IMR-90 (cell line): ENCODE results near the gene HRH1. TPM values are rescaled to one million over a fixed set of nuclear protein-coding genes. Genes with fewer than 3 reads are reported as not detected.
A peak's percentile ranks its signal among the peaks of the same experiment; 100 is the strongest.

Source experiments
- ATAC-seq: fragments of 200-7000 bp; cut with Tn5 transposase; 2 replicates; pipeline ENCODE4 v1.9.1; 2020; ENCODE audit warnings: low read depth, mild to moderate bottlenecking, moderate library complexity
- BruUV-seq: library from RNA; stranded (reverse); fragments of 400-500 nt; replicated peaks from 2 replicates; lab custom pipeline; 2021; lab: Mats Ljungman, UMichigan
- CTCF ChIA-PET: fragments of 300-600 bp; formaldehyde crosslinking; extraction: SDS; loops from one replicate; lab custom pipeline; 2021; ENCODE audit warnings: antibody characterized with exemption; lab: Yijun Ruan, JAX
- POLR2A ChIA-PET: fragments of 300-600 bp; sonication (Branson Sonifier 250); formaldehyde crosslinking; loops from one replicate; lab custom pipeline; 2022; ENCODE audit warnings: antibody characterized with exemption; ENCODE audit not compliant: unreplicated experiment; lab: Charles Lee
- DNase-seq: peaks from one replicate; pipeline ENCODE4 v3.0.0; 2013
- H2AFZ ChIP-seq: replicated peaks from 2 replicates; pipeline ENCODE3; 2013; ENCODE audit warnings: low read length, mild to moderate bottlenecking; ENCODE audit not compliant: poor library complexity
- H2AK5ac ChIP-seq: 2 replicates; pipeline ENCODE4 v1.6.1; 2013; ENCODE audit warnings: low read depth, low read length, inconsistent platforms
- H2AK9ac ChIP-seq: replicated peaks from 2 replicates; pipeline ENCODE3; 2013; ENCODE audit warnings: mild to moderate bottlenecking, low read depth, low read length, moderate library complexity; ENCODE audit not compliant: poor library complexity
- H2BK120ac ChIP-seq: 2 replicates; pipeline ENCODE4 v1.6.1; 2013; ENCODE audit warnings: low read depth, low read length, inconsistent platforms
- H2BK15ac ChIP-seq: 3 replicates; pipeline ENCODE4 v1.6.1; 2013; ENCODE audit warnings: low read depth, low read length, inconsistent platforms
- H2BK20ac ChIP-seq: 2 replicates; pipeline ENCODE4 v1.6.1; 2013; ENCODE audit warnings: low read depth, mild to moderate bottlenecking, inconsistent platforms, low read length, moderate library complexity
- H2BK5ac ChIP-seq: 2 replicates; pipeline ENCODE4 v1.6.1; 2013; ENCODE audit warnings: mild to moderate bottlenecking, low read depth, low read length, inconsistent platforms; ENCODE audit not compliant: poor library complexity, severe bottlenecking
- H3K14ac ChIP-seq: replicated peaks from 2 replicates; pipeline ENCODE4 v1.6.1; 2013; ENCODE audit warnings: low read depth, low read length, inconsistent platforms
- H3K18ac ChIP-seq: 2 replicates; pipeline ENCODE4 v1.6.1; 2013; ENCODE audit warnings: low read depth, low read length, control low read depth
- H3K23ac ChIP-seq: 2 replicates; pipeline ENCODE4 v1.6.1; 2013; ENCODE audit warnings: low read depth, low read length, inconsistent platforms
- H3K27ac ChIP-seq: 2 replicates; pipeline ENCODE4 v1.5.1; 2013; ENCODE audit warnings: mild to moderate bottlenecking, control low read depth, low read length; ENCODE audit not compliant: insufficient read depth
- H3K27me3 ChIP-seq: 2 replicates; pipeline ENCODE4 v1.6.1; 2013; ENCODE audit warnings: low read length; ENCODE audit not compliant: control insufficient read depth, insufficient read depth
- H3K36me3 ChIP-seq: 2 replicates; pipeline ENCODE4 v1.6.1; 2013; ENCODE audit warnings: low read length, mixed read lengths; ENCODE audit not compliant: control insufficient read depth, insufficient read depth
- H3K4ac ChIP-seq: 2 replicates; pipeline ENCODE4 v1.6.1; 2013; ENCODE audit warnings: low read depth, low read length, inconsistent platforms
- H3K4me1 ChIP-seq: 2 replicates; pipeline ENCODE4 v1.6.1; 2013; ENCODE audit warnings: low read length, mixed read lengths; ENCODE audit not compliant: control insufficient read depth, insufficient read depth
- H3K4me2 ChIP-seq: 2 replicates; pipeline ENCODE4 v1.6.1; 2013; ENCODE audit warnings: low read depth, mild to moderate bottlenecking, control low read depth, low read length, moderate library complexity
- H3K4me3 ChIP-seq: 2 replicates; pipeline ENCODE4 v1.5.1; 2013; ENCODE audit warnings: low read depth, mild to moderate bottlenecking, control low read depth, low read length, moderate library complexity; ENCODE audit not compliant: insufficient read depth
- H3K56ac ChIP-seq: 2 replicates; pipeline ENCODE4 v1.6.1; 2013; ENCODE audit warnings: low read length, inconsistent platforms; ENCODE audit not compliant: insufficient read depth; ENCODE audit errors: extremely low read depth
- H3K79me1 ChIP-seq, 2 experiments: 2 replicates each; pipeline ENCODE4 v1.6.1; 2013; ENCODE audit warnings: low read length in 2 of 2, inconsistent platforms in 1 of 2, low read depth in 1 of 2
- H3K9ac ChIP-seq: 2 replicates; pipeline ENCODE4 v1.6.1; 2013; ENCODE audit warnings: low read depth, low read length, control low read depth
- H3K9me1 ChIP-seq: 2 replicates; pipeline ENCODE4 v1.6.1; 2013; ENCODE audit warnings: low read length, inconsistent platforms; ENCODE audit not compliant: insufficient read depth
- H3K9me3 ChIP-seq: 2 replicates; pipeline ENCODE4 v1.6.1; 2013; ENCODE audit warnings: low read length; ENCODE audit not compliant: control insufficient read depth, insufficient read depth
- H4K20me1 ChIP-seq: 2 replicates; pipeline ENCODE4 v1.6.1; 2013; ENCODE audit warnings: low read length, inconsistent platforms; ENCODE audit not compliant: insufficient read depth
- H4K5ac ChIP-seq: 2 replicates; pipeline ENCODE4 v1.6.1; 2013; ENCODE audit warnings: mild to moderate bottlenecking, low read depth, low read length, control low read depth
- H4K8ac ChIP-seq, 2 experiments: 2 replicates each; pipeline ENCODE4 v1.6.1; 2013; ENCODE audit warnings: low read depth in 2 of 2, low read length in 2 of 2, control low read depth in 1 of 2, inconsistent platforms in 1 of 2
- H4K91ac ChIP-seq: 2 replicates; pipeline ENCODE4 v1.6.1; 2013; ENCODE audit warnings: low read depth, low read length, inconsistent platforms; ENCODE audit not compliant: insufficient read depth
- BHLHE40 ChIP-seq: fragments of 150-350 bp; IDR thresholded peaks from 2 replicates; pipeline ENCODE4 v1.6.1; 2016; ENCODE audit warnings: mild to moderate bottlenecking, low read depth, low read length
- CEBPB ChIP-seq: IDR thresholded peaks from 2 replicates; pipeline ENCODE4 v1.6.1; 2012; ENCODE audit warnings: low read depth, low read length, improper control_type of control experiment
- CTCF ChIP-seq: conservative IDR thresholded peaks from 2 replicates; pipeline ENCODE4 v1.5.1; 2012; ENCODE audit warnings: mild to moderate bottlenecking, low read depth, low read length, improper control_type of control experiment
- FOS ChIP-seq: fragments of 150-350 bp; IDR thresholded peaks from 2 replicates; pipeline ENCODE4 v1.6.1; 2016; ENCODE audit warnings: low read depth, low read length
- MXI1 ChIP-seq: IDR thresholded peaks from 2 replicates; pipeline ENCODE4 v1.6.1; 2012; ENCODE audit warnings: low read depth, mild to moderate bottlenecking, low read length, moderate library complexity, borderline replicate concordance
- NFE2L2 ChIP-seq: fragments of 150-350 bp; IDR thresholded peaks from 2 replicates; pipeline ENCODE4 v1.6.1; 2016; ENCODE audit warnings: low read depth, mild to moderate bottlenecking, low read length
- RAD21 ChIP-seq: IDR thresholded peaks from 2 replicates; pipeline ENCODE4 v1.6.1; 2012; ENCODE audit warnings: low read length, improper control_type of control experiment
- RCOR1 ChIP-seq: IDR thresholded peaks from 2 replicates; pipeline ENCODE4 v1.6.1; 2012; ENCODE audit warnings: mild to moderate bottlenecking, low read length, improper control_type of control experiment; ENCODE audit not compliant: insufficient replicate concordance
- RFX5 ChIP-seq: IDR thresholded peaks from 2 replicates; pipeline ENCODE4 v1.8.0; 2012; ENCODE audit warnings: low read depth, mild to moderate bottlenecking, low read length, moderate library complexity
- SMC3 ChIP-seq: fragments of 150-350 bp; IDR thresholded peaks from 2 replicates; pipeline ENCODE4 v1.6.1; 2016; ENCODE audit warnings: low read depth, mild to moderate bottlenecking, antibody characterized with exemption, low read length, moderate library complexity
- USF2 ChIP-seq: fragments of 150-350 bp; IDR thresholded peaks from 2 replicates; pipeline ENCODE4 v1.6.1; 2017; ENCODE audit warnings: mild to moderate bottlenecking, antibody characterized with exemption, low read length, low read depth
- WGBS, 2 experiments: methylation state at CpG; one replicate each; pipeline versions ENCODE4 v1.1.5 to v1.1.7; 2013; ENCODE audit warnings: missing lambda C conversion rate in 2 of 2; ENCODE audit not compliant: insufficient read length in 1 of 2; ENCODE audit errors: extremely low coverage in 2 of 2; 5-methylcytosine and 5-hydroxymethylcytosine counted together
- dilution Hi-C: fragments of 300-500 bp; cut with HindIII; formaldehyde crosslinking; loops from one replicate; pipeline ENCODE4 v1.14.3; 2018; ENCODE audit warnings: low sequenced_read_pairs; ENCODE audit not compliant: unreplicated experiment
- in situ Hi-C: fragments of 300-500 bp; cut with MboI; formaldehyde crosslinking; loops from 3 replicates; pipeline ENCODE4 v1.14.3; 2019; ENCODE audit warnings: low sequenced_read_pairs, inconsistent platforms, mixed read lengths
- intact Hi-C: fragments of 100-400 bp; cut with micrococcal nuclease; formaldehyde crosslinking; loops from 2 replicates; pipeline ENCODE4 v1.10.0; 2022
- polyA plus RNA-seq, 3 experiments: library from polyadenylated mRNA; depleted of rRNA; stranded (reverse); fragments of >200 nt; gene quantifications; 2 replicates each; pipeline ENCODE4 v1.2.3, GENCODE V29; 2012; ENCODE audit warnings: low replicate concordance in 1 of 3
- total RNA-seq: library from RNA; depleted of rRNA; stranded (reverse); fragments of >200 nt; gene quantifications from 2 replicates; pipeline ENCODE4 v1.2.3, GENCODE V29; 2012
- TF ChIP-seq, protein P1 (sequence below): fragments of 150-350 bp; IDR thresholded peaks from 2 replicates; pipeline ENCODE4 v1.6.1; 2016; ENCODE audit warnings: low read depth, mild to moderate bottlenecking, low read length, moderate library complexity, borderline replicate concordance

The HRH1 gene
- total and polyA plus RNA-seq, 2 of the 4 experiments (the other 2 are of a cell fraction): 7.6 to 16.1 TPM

- peaks cover 46 to 94% of the 10 kb centered on the region in 2 experiments for H3K79me1 ChIP-seq
- H3K4me1 ChIP-seq: peaks cover 17% of the 10 kb centered on the region
- 0 out of 4 replicates have a peak overlapping the region, but pooled peaks of 1 of the 2 experiments have one; percentile 4 for H4K8ac ChIP-seq
These were observed 50.5 kb downstream of the HRH1 start for GRCh38 chr3:11204697-11205348.

More at GRCh38 chr3:11204697-11205348, 50.5 kb downstream of the HRH1 start:
- intact Hi-C loops (no loop called here), dilution Hi-C loops (no loop called here), in situ Hi-C loops (no loop called here)
- H3K27me3 ChIP-seq: no peaks in the 10 kb centered on the region
- ChIA-PET POLR2A (no interaction called here), CTCF (interaction anchor here (0.5 kb wide), 1 partner anchor 65 kb away, joined by 5 read pairs; no protein-coding TSS in a partner anchor)
- H3K9me1 ChIP-seq: peaks cover 16% of the 10 kb centered on the region
- no peak overlapping the region for H3K23ac ChIP-seq
- no peak for ATAC-seq
- H4K20me1 ChIP-seq: peaks cover 3% of the 10 kb centered on the region; the same call in 1 of the 2 replicates
- 0 out of 2 replicates have a peak overlapping the region, but pooled peaks have one; percentile 51 for H2AK5ac ChIP-seq
- no peak overlapping the region for H3K4me3 ChIP-seq
- peak overlapping the region; percentile 33; the same call in 1 of the 2 replicates for H4K91ac ChIP-seq
- H3K9ac ChIP-seq: no peak overlapping the region
- DNase-seq: no peak
- no peaks in the 10 kb centered on the region for H3K9me3 ChIP-seq
- 67% methylated on average over 1 of the region's 10 CpGs; no CpG with 5 or more reads in 1 of the 2 experiments for WGBS, 2 experiments
- H2AK9ac ChIP-seq: no peak overlapping the region
- H4K5ac ChIP-seq: no peak overlapping the region
- H3K14ac ChIP-seq: 0 out of 2 replicates have a peak overlapping the region, but pooled peaks have one; percentile 21
- H2BK120ac ChIP-seq: no peak overlapping the region; the same call in 1 of the 2 replicates
- H2BK20ac ChIP-seq: peak overlapping the region; percentile 52
- BruUV-seq: no TSS peak
- no peak overlapping the region for H2BK5ac ChIP-seq
- H2BK15ac ChIP-seq: no peak overlapping the region
- no peak overlapping the region for H3K56ac ChIP-seq
- H3K36me3 ChIP-seq: no peaks in the 10 kb centered on the region; the same call in 1 of the 2 replicates
- H2AFZ ChIP-seq: no peak overlapping the region
- H3K27ac ChIP-seq: no peak overlapping the region
- H3K4ac ChIP-seq: 0 out of 2 replicates have a peak overlapping the region, but pooled peaks have one; percentile 39
- no peak for TF ChIP-seq RAD21
- TF ChIP-seq MXI1: no peak
- TF ChIP-seq RCOR1: no peak
- TF ChIP-seq USF2: no peak
- no peak for TF ChIP-seq FOS
- no peak for TF ChIP-seq RFX5
- TF ChIP-seq SMC3: no peak
- no peak for TF ChIP-seq CEBPB
- no peak for TF ChIP-seq NFE2L2
- TF ChIP-seq, protein P1, sequence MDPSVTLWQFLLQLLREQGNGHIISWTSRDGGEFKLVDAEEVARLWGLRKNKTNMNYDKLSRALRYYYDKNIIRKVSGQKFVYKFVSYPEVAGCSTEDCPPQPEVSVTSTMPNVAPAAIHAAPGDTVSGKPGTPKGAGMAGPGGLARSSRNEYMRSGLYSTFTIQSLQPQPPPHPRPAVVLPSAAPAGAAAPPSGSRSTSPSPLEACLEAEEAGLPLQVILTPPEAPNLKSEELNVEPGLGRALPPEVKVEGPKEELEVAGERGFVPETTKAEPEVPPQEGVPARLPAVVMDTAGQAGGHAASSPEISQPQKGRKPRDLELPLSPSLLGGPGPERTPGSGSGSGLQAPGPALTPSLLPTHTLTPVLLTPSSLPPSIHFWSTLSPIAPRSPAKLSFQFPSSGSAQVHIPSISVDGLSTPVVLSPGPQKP: no peak
- no peak for TF ChIP-seq BHLHE40
- TF ChIP-seq CTCF: no peak
- no peak overlapping the region for H3K4me2 ChIP-seq
- no peak overlapping the region for H3K18ac ChIP-seq
